Endothelial cell of umbilical vein (primary cell): ENCODE results near the gene SCAMP5. TPM values are rescaled to one million over a fixed set of nuclear protein-coding genes. Genes with fewer than 3 reads are reported as not detected.
A peak's percentile ranks its signal among the peaks of the same experiment; 100 is the strongest.

Experiments used
- BruUV-seq: library from RNA; stranded (reverse); fragments of 400-500 nt; replicated peaks from 2 replicates; lab custom pipeline; 2021; lab: Mats Ljungman, UMichigan
- CTCF ChIA-PET: fragments of 300-600, 350-600 bp; sonication (Branson Sonifier 250); formaldehyde crosslinking; loops from one replicate; lab custom pipeline; 2021; ENCODE audit warnings: antibody characterized with exemption, inconsistent platforms; lab: Charles Lee
- POLR2A ChIA-PET: fragments of 300-600, 350-600 bp; sonication (Branson Sonifier 250); formaldehyde crosslinking; loops from one replicate; lab custom pipeline; 2021; ENCODE audit warnings: antibody characterized with exemption, inconsistent platforms; lab: Charles Lee
- DNase-seq: peaks from one replicate; pipeline ENCODE4 v3.0.0-alpha.2; 2011; ENCODE audit warnings: low read depth, low spot score
- FAIRE-seq: peaks from 2 replicates; lab custom pipeline; 2011; peaks lifted over from hg19 to GRCh38; lab: Jason Lieb, UNC
- H2AFZ ChIP-seq: 2 replicates; pipeline ENCODE4 v1.6.0; 2012; ENCODE audit warnings: low read depth, low read length, control low read depth, inconsistent platforms
- H3K27ac ChIP-seq: 2 replicates; pipeline ENCODE4 v1.5.1; 2011; ENCODE audit warnings: low read depth, mild to moderate bottlenecking, control low read depth, low read length, moderate library complexity; ENCODE audit not compliant: insufficient read depth
- H3K27me3 ChIP-seq, 2 experiments: 2 replicates each; pipeline versions ENCODE4 v1.6.0 to v1.6.1; 2011; ENCODE audit warnings: low read length in 2 of 2, mixed read lengths in 1 of 2; ENCODE audit not compliant: control insufficient read depth in 2 of 2, insufficient read depth in 2 of 2
- H3K36me3 ChIP-seq, 2 experiments: 2 replicates in 1 of 2; 3 replicates in 1 of 2; pipeline ENCODE4 v1.5.1; 2011; ENCODE audit warnings: low read length in 2 of 2, mild to moderate bottlenecking in 1 of 2, moderate library complexity in 1 of 2; ENCODE audit not compliant: control insufficient read depth in 2 of 2, insufficient read depth in 2 of 2; ENCODE audit errors: extremely low read depth in 1 of 2
- H3K4me1 ChIP-seq: 3 replicates; pipeline ENCODE4 v1.5.1; 2011; ENCODE audit warnings: mild to moderate bottlenecking, low read length; ENCODE audit not compliant: control insufficient read depth, insufficient read depth; ENCODE audit errors: extremely low read depth
- H3K4me2 ChIP-seq: 2 replicates; pipeline ENCODE4 v1.6.1; 2011; ENCODE audit warnings: low read length, control low read depth, mixed read lengths; ENCODE audit not compliant: insufficient read depth
- H3K4me3 ChIP-seq, 3 experiments: fragments of 200-600 bp in 1 of 3; sonication (generic), shearing (Covaris generic) in 1 of 3; replicated peaks in 1 of 3; 2 replicates each; pipeline ENCODE4 v1.5.1; 2011 to 2016; ENCODE audit warnings: control low read depth in 3 of 3, low read length in 3 of 3, mild to moderate bottlenecking in 2 of 3, inconsistent platforms in 1 of 3, low read depth in 1 of 3, moderate library complexity in 1 of 3; ENCODE audit not compliant: insufficient read depth in 1 of 3
- H3K79me2 ChIP-seq: 2 replicates; pipeline ENCODE4 v1.6.0; 2012; ENCODE audit warnings: low read length, inconsistent platforms; ENCODE audit not compliant: control insufficient read depth, insufficient read depth
- H3K9ac ChIP-seq: replicated peaks from 2 replicates; pipeline ENCODE3; 2011; ENCODE audit warnings: low read length, control low read depth; ENCODE audit not compliant: insufficient read depth; ENCODE audit errors: extremely low read depth
- H3K9me1 ChIP-seq: replicated peaks from 3 replicates; pipeline ENCODE4 v1.6.0; 2011; ENCODE audit warnings: mild to moderate bottlenecking, low read length; ENCODE audit not compliant: control insufficient read depth, insufficient read depth; ENCODE audit errors: extremely low read depth
- H3K9me3 ChIP-seq: replicated peaks from 2 replicates; pipeline ENCODE4 v1.5.1; 2012; ENCODE audit warnings: low read length, inconsistent platforms; ENCODE audit not compliant: control insufficient read depth, insufficient read depth
- H4K20me1 ChIP-seq: replicated peaks from 2 replicates; pipeline ENCODE3; 2011; ENCODE audit warnings: mild to moderate bottlenecking, low read length; ENCODE audit not compliant: control insufficient read depth, insufficient read depth; ENCODE audit errors: extremely low read depth
- GATA2 ChIP-seq: IDR thresholded peaks from 2 replicates; pipeline ENCODE4 v1.7.0; 2011; ENCODE audit warnings: low read depth, mild to moderate bottlenecking, moderate library complexity, mixed read lengths, low read length; ENCODE audit not compliant: insufficient read length, insufficient read depth
- JUN ChIP-seq: IDR thresholded peaks from 2 replicates; pipeline ENCODE4 v1.6.1; 2011; ENCODE audit warnings: borderline replicate concordance, low read depth; ENCODE audit not compliant: insufficient read length, insufficient read depth
- MYC ChIP-seq: IDR thresholded peaks from one replicate; pipeline ENCODE4 v1.6.1; 2011; ENCODE audit warnings: mild to moderate bottlenecking, low read depth, low read length
- POLR2A ChIP-seq: IDR thresholded peaks from 2 replicates; pipeline ENCODE4 v1.6.1; 2012; ENCODE audit warnings: low read depth, mild to moderate bottlenecking, control low read depth, low read length
- POLR2AphosphoS5 ChIP-seq: IDR thresholded peaks from 2 replicates; pipeline ENCODE4 v1.6.1; 2012; ENCODE audit warnings: low read depth, mild to moderate bottlenecking, control low read depth, low read length, moderate library complexity; ENCODE audit not compliant: insufficient read depth
- dilution Hi-C: fragments of 300-500 bp; cut with MboI; formaldehyde crosslinking; loops from one replicate; pipeline ENCODE4 v1.15.0; 2019; ENCODE audit warnings: low sequenced_read_pairs; ENCODE audit not compliant: extremely low pct_ligation_motif_present
- intact Hi-C: fragments of 100-400 bp; cut with micrococcal nuclease; formaldehyde crosslinking; loops from one replicate; pipeline ENCODE4 v1.10.0; 2022
- polyA plus RNA-seq, 4 experiments: library from polyadenylated mRNA; depleted of rRNA in 3 of 4; stranded (reverse) in 3 of 4; unstranded in 1 of 4; fragments of >200 nt; gene quantifications; 2 replicates each; pipeline versions ENCODE4 v1.2.1 to v1.2.3, GENCODE V29; 2011 to 2012; ENCODE audit warnings: missing spikeins in 1 of 4
- total RNA-seq: library from RNA; stranded (reverse); gene quantifications from 2 replicates; pipeline ENCODE4 v1.2.3, GENCODE V29; 2021
- TF ChIP-seq, protein P1 (sequence below): IDR thresholded peaks from 2 replicates; pipeline ENCODE4 v1.6.1; 2011; ENCODE audit not compliant: insufficient read depth, insufficient read length
- TF ChIP-seq, protein P2 (sequence below), 2 donors: IDR thresholded peaks; 1 replicate in 1 of 2; 2 replicates in 1 of 2; pipeline ENCODE4 v1.5.1; 2011; ENCODE audit warnings: low read length in 2 of 2, mild to moderate bottlenecking in 2 of 2, moderate library complexity in 2 of 2, control low read depth in 1 of 2, inconsistent platforms in 1 of 2, low read depth in 1 of 2; ENCODE audit not compliant: insufficient read depth in 1 of 2; ENCODE audit errors: extremely low read depth in 1 of 2

SCAMP5 gene
- total and polyA plus RNA-seq, 2 donors (not counting 3 experiments of a cell fraction or from before 2014, with no cell fraction given), result 1.9 to 6.2 TPM

DNA sequence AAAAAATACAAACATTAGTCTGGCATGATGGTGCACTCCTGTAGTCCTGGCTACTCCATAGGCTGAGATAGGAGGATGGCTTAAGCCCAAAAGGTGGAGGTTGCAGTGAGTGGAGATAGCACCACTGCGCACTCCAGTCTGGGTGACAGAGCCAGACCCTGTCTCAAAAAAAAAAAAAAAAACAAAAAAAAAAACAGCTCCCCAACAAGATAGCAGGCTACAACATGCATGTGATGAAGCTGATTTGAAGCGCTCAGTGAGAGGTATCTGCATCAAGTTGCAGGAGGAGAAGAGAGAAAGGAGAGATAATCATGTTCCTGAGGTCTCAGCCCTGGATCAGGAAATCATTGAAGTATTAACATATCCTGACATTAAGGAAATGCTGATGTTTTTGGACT, 27.4 kb downstream of the SCAMP5 start:
- no peaks in the 10 kb centered on the region for H3K9me1 ChIP-seq
- intact Hi-C loops (loop anchor here (2.0 to 10.0 kb wide), 4 partner anchors 26 to 605 kb away; partner anchors contain the start of gene SNUPN), dilution Hi-C loops (no loop called here)
- no peaks in the 10 kb centered on the region for H3K36me3 ChIP-seq
- DNase-seq (no peak), FAIRE-seq (no peak)
- H3K9ac ChIP-seq, result no peak overlapping the region
- H3K4me1 ChIP-seq, result no peaks in the 10 kb centered on the region
- H3K79me2 ChIP-seq, result peaks cover 3% of the 10 kb centered on the region
- CTCF ChIA-PET, result interaction anchor here (0.9 to 1.8 kb wide), 9 partner anchors 15 to 345 kb away, joined by 3 to 9 read pairs (median 4); partner anchors contain the start of genes C15orf39, RPP25 and SCAMP5
- no peak for TF ChIP-seq GATA2
- TF ChIP-seq POLR2AphosphoS5, result no peak
- TF ChIP-seq JUN, result no peak
- TF ChIP-seq MYC, result no peak
- TF ChIP-seq, protein P1, sequence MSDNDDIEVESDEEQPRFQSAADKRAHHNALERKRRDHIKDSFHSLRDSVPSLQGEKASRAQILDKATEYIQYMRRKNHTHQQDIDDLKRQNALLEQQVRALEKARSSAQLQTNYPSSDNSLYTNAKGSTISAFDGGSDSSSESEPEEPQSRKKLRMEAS, result no peak
- TF ChIP-seq POLR2A, result no peak
- TF ChIP-seq, protein P2, sequence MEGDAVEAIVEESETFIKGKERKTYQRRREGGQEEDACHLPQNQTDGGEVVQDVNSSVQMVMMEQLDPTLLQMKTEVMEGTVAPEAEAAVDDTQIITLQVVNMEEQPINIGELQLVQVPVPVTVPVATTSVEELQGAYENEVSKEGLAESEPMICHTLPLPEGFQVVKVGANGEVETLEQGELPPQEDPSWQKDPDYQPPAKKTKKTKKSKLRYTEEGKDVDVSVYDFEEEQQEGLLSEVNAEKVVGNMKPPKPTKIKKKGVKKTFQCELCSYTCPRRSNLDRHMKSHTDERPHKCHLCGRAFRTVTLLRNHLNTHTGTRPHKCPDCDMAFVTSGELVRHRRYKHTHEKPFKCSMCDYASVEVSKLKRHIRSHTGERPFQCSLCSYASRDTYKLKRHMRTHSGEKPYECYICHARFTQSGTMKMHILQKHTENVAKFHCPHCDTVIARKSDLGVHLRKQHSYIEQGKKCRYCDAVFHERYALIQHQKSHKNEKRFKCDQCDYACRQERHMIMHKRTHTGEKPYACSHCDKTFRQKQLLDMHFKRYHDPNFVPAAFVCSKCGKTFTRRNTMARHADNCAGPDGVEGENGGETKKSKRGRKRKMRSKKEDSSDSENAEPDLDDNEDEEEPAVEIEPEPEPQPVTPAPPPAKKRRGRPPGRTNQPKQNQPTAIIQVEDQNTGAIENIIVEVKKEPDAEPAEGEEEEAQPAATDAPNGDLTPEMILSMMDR (IDR thresholded peaks at IDR 0.05; ENCODE audit: extremely low read depth in 1 of 2, insufficient read depth in 1 of 2, low read depth in 1 of 2, low read length in 2 of 2), result no peak
- H3K27ac ChIP-seq, result no peak overlapping the region
- H4K20me1 ChIP-seq, result no peaks in the 10 kb centered on the region
- POLR2A ChIA-PET, result interaction anchor here (0.6 to 1.5 kb wide), 4 partner anchors 179 to 227 kb away, joined by 4 to 5 read pairs (median 5); partner anchors contain the start of gene C15orf39
- no peaks in the 10 kb centered on the region for H3K27me3 ChIP-seq
- BruUV-seq, result no TSS peak
- H2AFZ ChIP-seq, result peak overlapping the region; percentile 82
- no peaks in the 10 kb centered on the region for H3K9me3 ChIP-seq
- H3K4me3 ChIP-seq, result no peak overlapping the region
- H3K4me2 ChIP-seq, result no peak overlapping the region
